NCI-H510A (cell line): Measurements from ENCODE around the gene SNX22.
A peak's percentile ranks its signal among the peaks of the same experiment; 100 is the strongest.

Source experiments
- DNase-seq: peaks from one replicate; lab custom pipeline; 2025; lab: John Stamatoyannopoulos, UW

Gene SNX22

DNA sequence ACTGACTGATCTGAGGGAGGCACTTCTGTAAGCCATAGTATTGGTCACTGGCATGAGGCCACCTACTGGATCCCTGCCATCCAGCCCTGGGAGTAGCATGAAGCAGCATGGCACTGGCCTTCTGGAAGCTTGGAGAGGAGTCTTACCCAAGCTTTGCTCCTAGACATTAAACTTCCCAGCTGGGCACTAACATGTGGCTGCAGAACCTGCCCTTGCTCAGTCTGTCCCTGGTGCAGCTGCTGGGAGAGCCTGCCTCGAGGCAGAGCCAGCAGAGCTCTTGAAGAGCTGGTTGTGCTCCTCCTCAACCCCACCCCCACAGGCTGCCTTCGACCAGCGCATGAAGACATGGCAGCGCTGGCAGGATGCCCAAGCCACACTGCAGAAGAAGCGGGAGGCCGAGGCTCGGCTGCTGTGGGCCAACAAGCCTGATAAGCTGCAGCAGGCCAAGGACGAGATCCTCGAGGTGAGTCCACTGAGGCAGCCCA lies 17.1 kb upstream of the SNX22 start:
- DNase-seq = peak; percentile 4

- no peak for DNase-seq
These were observed 15.2 kb upstream of the SNX22 start for GRCh38 chr15:64136347-64136746.

DNA sequence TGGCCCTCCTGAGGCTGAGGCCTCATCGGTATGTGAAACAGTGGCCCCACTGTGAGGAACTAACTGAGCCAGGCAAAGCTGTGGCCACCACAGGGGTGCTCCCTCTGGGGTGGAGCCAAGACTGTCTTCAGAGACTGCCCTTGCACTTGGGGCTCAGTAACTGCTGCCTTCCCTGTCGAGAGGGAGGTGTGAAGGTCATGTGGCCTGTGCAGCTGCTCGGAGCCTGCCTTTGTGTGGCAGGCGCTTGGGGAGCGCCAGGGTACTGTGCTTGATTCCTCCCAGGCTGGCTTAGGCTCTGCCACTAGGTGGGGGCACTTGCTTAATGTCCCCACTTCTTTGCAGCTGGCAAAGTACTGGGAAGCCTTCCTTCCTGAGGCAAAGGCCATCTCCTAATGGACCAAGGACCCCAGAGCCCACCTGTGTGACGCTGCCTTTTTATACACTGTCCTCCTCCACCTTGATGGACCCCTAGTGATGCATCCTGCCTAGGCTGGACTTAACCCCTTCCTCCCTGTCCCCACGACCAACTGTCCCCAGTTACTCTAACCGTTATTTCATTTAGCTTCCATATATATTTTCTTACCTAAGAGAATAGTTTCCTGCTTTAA lies 14.2 kb upstream of the SNX22 start:
- no peak for DNase-seq

DNA sequence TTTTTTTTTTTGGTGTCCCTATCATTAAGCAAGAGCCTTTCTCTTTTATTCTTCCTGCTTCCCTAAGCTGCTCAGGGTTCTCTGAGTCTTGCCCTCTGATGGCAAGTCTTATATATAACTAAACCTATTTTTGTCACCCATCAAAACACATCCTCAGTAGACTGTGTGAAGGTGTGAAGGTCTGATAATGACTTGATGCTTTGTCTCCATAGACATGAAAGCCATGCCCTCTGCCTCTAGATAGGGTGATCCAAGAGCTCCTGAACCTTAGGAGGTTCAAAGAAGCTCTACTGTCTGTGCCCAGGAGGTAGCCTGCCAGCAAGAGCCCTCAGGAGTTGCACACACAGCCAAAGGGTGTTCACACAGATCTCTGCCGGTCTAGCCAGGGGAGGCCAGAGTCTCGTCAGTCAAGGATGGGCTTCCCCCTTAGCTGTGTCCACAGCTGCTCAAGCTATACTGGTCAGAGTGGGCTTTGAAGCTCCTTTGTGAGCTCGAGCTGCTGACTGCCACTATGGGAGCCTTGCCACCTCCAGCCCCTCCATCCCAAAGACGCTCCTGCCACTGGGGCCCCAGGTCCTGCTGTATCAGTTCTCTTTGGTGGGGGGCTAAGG lies 13.1 kb upstream of the SNX22 start:
- DNase-seq = no peak

- DNase-seq = no peak
These were observed 9.6 kb upstream of the SNX22 start for GRCh38 chr15:64141798-64142512.

DNA sequence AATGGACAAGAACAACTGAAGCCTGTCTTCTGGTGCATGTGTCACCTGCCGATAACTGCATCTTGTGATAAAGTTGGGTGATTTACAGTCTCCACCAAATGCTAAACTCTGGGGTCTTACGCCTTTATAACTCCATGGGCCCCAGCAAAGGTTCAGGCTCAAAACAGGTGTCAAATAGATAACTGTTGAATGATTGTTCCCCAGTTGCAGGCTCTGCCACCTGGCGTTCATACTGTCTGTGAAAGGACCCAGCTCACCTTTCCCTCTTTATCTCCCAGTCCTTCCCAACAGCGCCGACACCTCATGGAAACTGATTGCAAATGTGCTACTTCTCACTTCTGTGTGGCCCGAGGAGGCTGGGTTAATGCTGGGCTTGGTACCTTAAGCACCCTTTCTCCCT lies 8.3 kb upstream of the SNX22 start:
- no peak for DNase-seq

- no peak for DNase-seq
These were observed 7.4 kb upstream of the SNX22 start for GRCh38 chr15:64144192-64144564.

GRCh38 chr15:64144565-64145281 lies 6.8 kb upstream of the SNX22 start:
- no peak for DNase-seq

- DNase-seq = no peak
These were observed 5.5 kb upstream of the SNX22 start for GRCh38 chr15:64146041-64146440.

GRCh38 chr15:64146520-64146884 lies 5.0 kb upstream of the SNX22 start:
- no peak for DNase-seq

GRCh38 chr15:64146885-64147681 lies 4.4 kb upstream of the SNX22 start:
- no peak for DNase-seq

DNA sequence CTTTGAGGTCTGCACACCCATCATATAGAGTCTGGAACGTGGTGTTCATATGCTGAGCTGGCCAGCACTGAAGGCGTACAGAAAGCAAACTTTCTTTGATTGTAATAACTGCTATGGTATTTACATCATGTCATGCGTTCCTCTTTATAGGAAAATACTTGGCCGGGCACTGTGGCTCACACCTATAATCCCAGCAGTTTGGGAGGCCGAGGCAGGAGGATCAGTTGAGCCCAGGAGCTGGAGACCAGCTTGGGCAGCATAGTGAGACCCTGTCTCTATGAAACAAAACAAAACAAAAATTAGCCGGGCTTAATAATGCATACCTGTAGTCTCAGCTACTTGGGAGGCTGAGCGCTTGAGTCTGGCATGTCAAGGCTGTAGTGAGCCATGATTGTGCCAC lies 3.4 kb upstream of the SNX22 start:
- no peak for DNase-seq

- no peak for DNase-seq
These were observed 3.0 kb upstream of the SNX22 start for GRCh38 chr15:64148581-64148980.

DNA sequence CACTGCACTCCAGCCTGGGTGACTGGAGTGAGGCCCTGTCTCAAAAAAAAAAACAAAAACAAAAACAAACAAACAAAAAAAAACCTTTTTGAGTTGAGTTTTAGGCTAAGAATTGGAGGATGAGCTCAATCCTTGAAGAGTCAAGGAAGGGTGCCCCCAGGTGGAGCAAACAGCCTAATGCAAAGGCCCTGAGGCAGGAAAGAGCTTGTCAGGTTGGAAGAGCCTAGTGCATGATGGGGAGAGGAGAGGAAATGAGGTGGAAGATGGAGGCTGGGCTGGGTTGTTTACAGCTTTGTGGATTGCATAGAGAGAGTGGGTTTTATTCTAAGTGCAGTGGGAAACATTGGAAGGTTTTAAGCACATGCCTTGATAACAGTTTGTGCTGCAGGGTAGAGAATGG lies 2.1 kb upstream of the SNX22 start:
- no peak for DNase-seq

GRCh38 chr15:64149893-64150578 lies 1.5 kb upstream of the SNX22 start:
- no peak for DNase-seq

DNA sequence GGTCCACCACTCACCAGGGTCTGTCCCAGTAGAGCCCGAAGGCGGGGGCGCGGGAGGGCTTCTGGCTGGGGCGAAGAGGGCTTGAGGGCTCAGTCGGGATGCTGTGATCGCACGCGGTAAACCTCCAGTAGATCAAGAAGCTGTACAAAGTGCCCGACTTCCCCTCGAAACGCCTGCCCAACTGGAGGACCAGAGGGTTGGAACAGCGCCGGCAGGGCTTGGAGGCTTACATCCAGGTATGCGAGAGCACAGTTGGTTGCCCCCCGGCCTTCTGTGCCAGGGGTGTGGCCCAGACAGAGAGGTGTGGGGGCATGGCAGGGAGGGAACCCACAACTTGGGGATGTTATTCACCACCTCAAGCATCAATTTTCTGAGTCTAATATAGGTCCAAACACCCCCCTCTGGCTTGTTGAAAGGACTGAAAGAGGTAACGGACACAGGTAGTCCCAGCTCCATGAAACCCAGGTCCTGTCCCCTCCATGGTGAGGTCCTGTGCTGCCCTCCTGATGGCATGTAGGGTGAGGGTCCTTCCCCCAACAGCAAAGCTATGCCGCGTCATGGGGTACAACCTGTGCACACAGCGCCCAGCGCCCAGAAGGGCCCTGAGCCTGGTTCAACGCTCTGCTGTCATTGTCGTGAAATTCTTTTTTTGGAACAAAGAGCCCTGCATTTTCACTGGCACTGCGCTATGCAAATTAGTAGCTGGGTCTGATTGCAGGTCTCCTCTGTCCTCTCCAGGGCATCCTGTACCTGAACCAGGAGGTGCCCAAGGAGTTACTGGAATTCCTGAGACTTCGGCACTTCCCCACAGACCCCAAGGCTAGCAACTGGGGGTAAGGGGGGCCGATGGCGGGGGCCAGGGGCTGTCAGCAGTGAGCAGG lies 1.2 kb downstream of the SNX22 start:
- no peak for DNase-seq

GRCh38 chr15:64153480-64154367 lies 2.2 kb downstream of the SNX22 start:
- DNase-seq = peak; percentile 20

GRCh38 chr15:64155802-64156651 lies 4.5 kb downstream of the SNX22 start:
- DNase-seq = no peak
